BLaER1 treated with 17β-estradiol and CSF1 and Interleukin-3, amounts not matched to agents 10 nM and 100 nM (cell line): ENCODE data around the gene ING5.

Experiments used
- H3K27ac ChIP-seq, 11 experiments: shearing (Covaris generic); formaldehyde crosslinking; 2 replicates each; pipeline ENCODE4 v1.8.1; 2022
- H3K27me3 ChIP-seq, 11 experiments: shearing (Covaris generic); formaldehyde crosslinking; 2 replicates each; pipeline ENCODE4 v1.8.1; 2022
- H3K36me3 ChIP-seq, 11 experiments: shearing (Covaris generic); formaldehyde crosslinking; 2 replicates each; pipeline ENCODE4 v1.8.1; 2022
- H3K4me1 ChIP-seq, 10 experiments: shearing (Covaris generic); formaldehyde crosslinking; 2 replicates each; pipeline ENCODE4 v1.8.1; 2022
- H3K4me2 ChIP-seq, 11 experiments: shearing (Covaris generic); formaldehyde crosslinking; 2 replicates each; pipeline ENCODE4 v1.8.1; 2022
- H3K4me3 ChIP-seq, 10 experiments: shearing (Covaris generic); formaldehyde crosslinking; 2 replicates each; pipeline ENCODE4 v1.8.1; 2022
- H3K9ac ChIP-seq, 11 experiments: shearing (Covaris generic); formaldehyde crosslinking; 2 replicates each; pipeline ENCODE4 v1.8.1; 2022
- H3K9me3 ChIP-seq, 11 experiments: shearing (Covaris generic); formaldehyde crosslinking; replicated peaks in 1 of 11; 2 replicates each; pipeline ENCODE4 v1.8.1; 2022
- H4K20me1 ChIP-seq, 11 experiments: shearing (Covaris generic); formaldehyde crosslinking; 2 replicates each; pipeline ENCODE4 v1.8.1; 2022
- Cebpa-rat ChIP-seq, 11 experiments: shearing (Covaris generic); IDR thresholded peaks; 2 replicates each; pipeline ENCODE4 v1.8.1; 2022

Gene ING5

DNA sequence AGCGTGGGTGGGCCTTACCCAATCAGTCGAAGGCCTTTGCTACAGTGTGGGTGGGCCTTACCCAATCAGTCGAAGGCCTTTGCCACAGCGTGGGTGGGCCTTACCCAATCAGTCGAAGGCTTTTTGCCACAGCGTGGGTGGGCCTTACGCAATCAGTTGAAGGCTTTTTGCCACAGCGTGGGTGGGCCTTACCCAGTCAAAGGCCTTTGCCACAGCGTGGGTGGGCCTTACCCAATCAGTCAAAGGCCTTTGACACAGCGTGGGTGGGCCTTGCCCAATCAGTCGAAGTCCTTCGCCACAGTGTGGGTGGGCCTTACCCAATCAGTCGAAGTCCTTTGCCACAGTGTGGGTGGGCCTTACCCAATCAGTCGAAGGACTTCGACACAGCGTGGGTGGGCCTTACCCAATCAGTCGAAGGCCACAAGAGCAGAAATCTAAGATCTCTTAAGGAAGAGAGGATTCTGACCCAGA is 58.5 kb downstream of the ING5 start:
- H3K36me3 ChIP-seq, result peaks cover 29 to 55% (median 42%) of the 10 kb centered on the region in 11 experiments

DNA sequence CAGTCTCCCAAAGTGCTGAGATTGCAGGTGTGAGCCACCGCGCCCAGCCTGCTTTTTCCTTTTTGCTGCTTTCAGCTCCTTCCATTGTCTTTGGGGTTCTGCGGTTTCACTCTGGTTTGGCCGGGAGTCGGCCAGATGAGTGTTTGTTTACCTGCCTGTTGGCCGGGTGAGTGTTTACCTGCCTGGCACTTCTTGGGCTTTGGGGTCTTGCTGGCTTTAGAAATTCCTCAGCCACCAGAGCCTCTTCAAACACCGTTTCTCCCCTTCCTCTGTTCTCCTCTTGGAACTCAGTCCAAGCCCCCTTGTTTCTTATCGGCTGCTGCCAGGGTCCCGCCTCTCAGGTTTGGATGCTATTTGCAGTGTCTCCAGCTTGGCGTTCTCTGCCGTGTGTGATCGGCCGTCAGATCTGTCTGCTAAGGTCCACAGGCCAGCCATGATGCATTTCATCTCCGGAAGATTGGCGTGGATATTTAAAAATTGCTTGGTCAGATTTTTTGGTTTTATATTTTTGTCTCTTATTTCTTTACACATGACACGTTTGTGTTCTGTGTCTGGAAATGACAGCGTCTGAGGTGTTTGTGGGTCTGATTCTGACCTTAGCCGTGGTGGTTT is 60.6 kb downstream of the ING5 start:
- no peak for TF ChIP-seq Cebpa-rat (IDR thresholded peaks at IDR 0.05)
- peaks cover 37 to 62% (median 51%) of the 10 kb centered on the region in 10 experiments for H3K4me1 ChIP-seq
- H3K4me2 ChIP-seq, result peak overlapping the region in 9 of 11 experiments; percentile 28 to 85 (median 81); a peak in 14 of 22 replicates
- peak overlapping the region in 9 of 11 experiments; percentile 1 to 76 (median 67); a peak in 9 of 22 replicates for H3K9ac ChIP-seq
- peaks cover 4 to 8% (median 5%) of the 10 kb centered on the region in 11 experiments; a peak in 16 of 22 replicates for H3K9me3 ChIP-seq
- H3K36me3 ChIP-seq, result peaks cover 9 to 35% (median 21%) of the 10 kb centered on the region in 11 experiments; a peak in 20 of 22 replicates
- H3K4me3 ChIP-seq, result no peak overlapping the region
- H3K27ac ChIP-seq, result peak overlapping the region in 9 of 11 experiments; percentile 66 to 88 (median 83); a peak in 17 of 22 replicates
- H3K27me3 ChIP-seq, result no peaks in the 10 kb centered on the region
- no peaks in the 10 kb centered on the region for H4K20me1 ChIP-seq

More for the DNA sequence above, 58.5 kb downstream of the ING5 start:
- Histone ChIP-seq H3K27ac (0 out of 22 replicates have a peak overlapping the region, but pooled peaks of 3 of the 11 experiments have one; percentile 29 to 88 (median 35)), H4K20me1 (no peaks in the 10 kb centered on the region), H3K9me3 (peaks cover 4 to 8% (median 5%) of the 10 kb centered on the region in 11 experiments; a peak in 16 of 22 replicates), H3K27me3 (no peaks in the 10 kb centered on the region), H3K4me1 (peaks cover 37 to 62% (median 51%) of the 10 kb centered on the region in 10 experiments), H3K4me2 (no peak overlapping the region; a peak in 1 of 22 replicates), H3K9ac (no peak overlapping the region), H3K4me3 (no peak overlapping the region)
- peak in 2 of 11 experiments; percentile 46 to 48; a peak in 2 of 22 replicates for TF ChIP-seq Cebpa-rat (IDR thresholded peaks at IDR 0.05)

DNA sequence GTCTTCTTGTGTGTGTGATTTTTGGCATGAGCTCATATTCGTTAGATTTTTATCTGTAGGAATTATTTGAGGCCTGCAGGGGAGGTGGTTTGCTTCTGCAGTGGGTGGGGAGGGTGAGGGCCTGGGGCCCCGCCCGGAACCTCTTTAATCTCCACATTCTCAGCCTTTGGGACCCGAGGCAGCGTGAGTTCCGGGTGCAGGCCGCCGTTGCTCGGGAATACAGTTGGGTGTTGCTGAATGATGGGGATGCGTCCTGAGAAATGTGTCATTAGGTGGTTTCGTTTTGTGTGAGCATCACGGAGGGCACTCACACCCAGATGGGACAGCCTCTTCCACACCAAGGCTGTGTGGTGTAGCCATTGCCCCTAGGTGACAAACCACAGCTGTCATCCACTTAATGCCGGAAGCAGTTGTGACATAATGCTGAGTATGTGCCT is 61.1 kb downstream of the ING5 start:
- H3K4me1 ChIP-seq, result peaks cover 37 to 67% (median 51%) of the 10 kb centered on the region in 10 experiments
- no peaks in the 10 kb centered on the region for H3K27me3 ChIP-seq
- no peak overlapping the region for H3K4me3 ChIP-seq
- H3K36me3 ChIP-seq, result peaks cover 8 to 29% (median 18%) of the 10 kb centered on the region in 11 experiments; a peak in 19 of 22 replicates
- H4K20me1 ChIP-seq, result no peaks in the 10 kb centered on the region
- TF ChIP-seq Cebpa-rat (IDR thresholded peaks at IDR 0.05), result no peak
- peak overlapping the region in 10 of 11 experiments; percentile 48 to 88 (median 81); a peak in 17 of 22 replicates for H3K27ac ChIP-seq
- peaks cover 4 to 8% (median 5%) of the 10 kb centered on the region in 11 experiments; a peak in 16 of 22 replicates for H3K9me3 ChIP-seq
- peak overlapping the region; percentile 67 to 85 (median 82); a peak in 19 of 22 replicates for H3K4me2 ChIP-seq
- peak overlapping the region in 9 of 11 experiments; percentile 49 to 76 (median 67); a peak in 13 of 22 replicates for H3K9ac ChIP-seq

DNA sequence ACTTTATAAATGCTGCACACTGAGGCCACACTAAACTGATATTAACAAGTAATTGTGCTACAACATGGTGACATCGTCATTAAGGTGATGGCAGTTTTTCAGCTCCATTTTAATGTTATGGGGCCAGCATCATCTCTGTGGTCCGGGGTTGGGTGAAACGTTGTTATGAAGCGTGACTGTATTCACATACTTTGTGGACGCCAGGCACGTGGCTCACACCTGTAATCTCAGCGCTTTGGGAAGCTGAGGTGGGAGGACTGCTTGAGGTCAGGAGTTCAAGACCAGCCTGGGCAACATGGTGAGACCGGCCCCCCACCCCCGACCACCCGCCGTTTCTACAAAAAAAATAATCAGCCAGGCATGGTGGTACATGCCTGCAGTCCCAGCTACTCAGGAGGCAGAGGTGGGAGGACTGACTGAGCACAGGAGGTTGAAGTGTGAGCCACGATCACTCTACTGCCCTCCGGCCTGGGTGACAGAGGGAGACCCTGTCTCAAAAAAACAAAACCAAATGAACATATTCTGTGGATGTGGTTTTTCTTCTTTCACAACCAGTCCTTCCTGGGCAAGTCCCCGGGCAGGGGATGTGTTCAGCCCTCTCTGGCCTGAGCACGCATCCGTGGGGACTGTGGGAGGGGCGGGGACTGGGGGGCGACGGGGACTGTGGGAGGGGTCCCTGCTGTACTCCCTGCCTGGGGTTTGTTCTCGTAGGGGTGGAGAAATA is 61.9 kb downstream of the ING5 start:
- peak overlapping the region; percentile 67 to 85 (median 82) for H3K4me2 ChIP-seq
- H3K27me3 ChIP-seq, result no peaks in the 10 kb centered on the region
- H3K4me3 ChIP-seq, result peak overlapping the region in 2 of 10 experiments; percentile 23 to 44; a peak in 5 of 20 replicates
- H3K27ac ChIP-seq, result peak overlapping the region in 10 of 11 experiments; percentile 64 to 88 (median 81); a peak in 19 of 22 replicates
- H3K9ac ChIP-seq, result peak overlapping the region; percentile 3 to 76 (median 65); a peak in 21 of 22 replicates
- H3K9me3 ChIP-seq, result peaks cover 4 to 8% (median 5%) of the 10 kb centered on the region in 11 experiments; a peak in 16 of 22 replicates
- H3K4me1 ChIP-seq, result peaks cover 37 to 72% (median 53%) of the 10 kb centered on the region in 10 experiments
- no peaks in the 10 kb centered on the region for H4K20me1 ChIP-seq
- peaks cover 8 to 23% (median 16%) of the 10 kb centered on the region in 11 experiments; a peak in 19 of 22 replicates for H3K36me3 ChIP-seq
- no peak for TF ChIP-seq Cebpa-rat (IDR thresholded peaks at IDR 0.05)

DNA sequence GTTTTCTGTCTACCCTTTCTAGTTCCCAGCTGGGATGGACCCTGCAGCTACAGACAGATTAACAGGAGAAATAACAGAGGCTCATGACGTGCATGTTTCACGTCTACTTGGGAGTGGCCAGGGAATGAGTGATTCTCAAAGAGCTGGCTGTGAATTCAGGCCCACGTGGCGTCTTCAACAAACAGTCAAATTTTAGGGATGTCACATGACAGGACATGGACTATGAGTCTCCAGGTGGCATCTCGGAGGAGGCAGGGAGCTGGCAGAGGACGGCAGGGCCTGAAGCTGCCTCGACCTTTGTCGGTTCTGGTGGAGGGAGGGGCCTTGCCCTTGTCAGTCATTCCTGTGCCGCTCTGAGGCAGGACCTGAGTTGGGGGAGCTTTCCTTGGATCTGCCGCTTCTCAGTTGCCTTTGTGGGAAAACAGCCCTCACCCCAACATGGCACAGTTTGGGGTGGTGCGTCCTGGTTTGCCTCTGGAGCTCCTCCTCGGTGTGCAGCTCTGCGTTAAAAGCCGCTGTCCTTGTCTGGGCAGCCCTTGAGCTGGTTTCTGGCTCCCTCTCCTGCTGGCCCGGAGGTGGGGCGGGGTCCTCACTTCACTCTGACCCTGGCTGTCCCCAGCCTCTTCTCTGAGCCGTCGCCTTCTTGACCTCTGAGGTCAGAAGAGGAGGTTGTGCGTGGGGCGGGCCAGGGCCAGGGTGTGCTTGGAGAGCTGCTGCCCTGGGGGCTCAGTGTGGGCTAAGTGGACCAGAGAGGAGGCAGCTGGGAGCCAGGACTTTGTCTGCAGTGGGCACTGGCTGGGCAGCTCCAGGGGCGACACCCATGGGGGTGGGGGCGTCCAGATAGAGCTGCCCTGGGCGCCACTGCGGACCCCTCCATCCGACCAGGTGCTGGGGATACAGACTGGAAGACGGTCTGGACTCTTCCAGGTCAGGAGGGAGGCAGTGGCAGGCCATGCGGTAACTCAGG is 62.7 kb downstream of the ING5 start:
- Histone ChIP-seq H4K20me1 (no peaks in the 10 kb centered on the region), H3K4me2 (peak overlapping the region; percentile 67 to 85 (median 82)), H3K27ac (peak overlapping the region; percentile 9 to 88 (median 79); a peak in 21 of 22 replicates), H3K4me1 (peaks cover 32 to 72% (median 56%) of the 10 kb centered on the region in 10 experiments), H3K27me3 (no peaks in the 10 kb centered on the region), H3K36me3 (peaks cover 8 to 20% (median 15%) of the 10 kb centered on the region in 11 experiments; a peak in 19 of 22 replicates), H3K4me3 (no peak overlapping the region; a peak in 1 of 20 replicates), H3K9me3 (peaks cover 4 to 8% (median 5%) of the 10 kb centered on the region in 11 experiments; a peak in 16 of 22 replicates), H3K9ac (peak overlapping the region; percentile 31 to 76 (median 63); a peak in 21 of 22 replicates)
- TF ChIP-seq Cebpa-rat (IDR thresholded peaks at IDR 0.05), result no peak

DNA sequence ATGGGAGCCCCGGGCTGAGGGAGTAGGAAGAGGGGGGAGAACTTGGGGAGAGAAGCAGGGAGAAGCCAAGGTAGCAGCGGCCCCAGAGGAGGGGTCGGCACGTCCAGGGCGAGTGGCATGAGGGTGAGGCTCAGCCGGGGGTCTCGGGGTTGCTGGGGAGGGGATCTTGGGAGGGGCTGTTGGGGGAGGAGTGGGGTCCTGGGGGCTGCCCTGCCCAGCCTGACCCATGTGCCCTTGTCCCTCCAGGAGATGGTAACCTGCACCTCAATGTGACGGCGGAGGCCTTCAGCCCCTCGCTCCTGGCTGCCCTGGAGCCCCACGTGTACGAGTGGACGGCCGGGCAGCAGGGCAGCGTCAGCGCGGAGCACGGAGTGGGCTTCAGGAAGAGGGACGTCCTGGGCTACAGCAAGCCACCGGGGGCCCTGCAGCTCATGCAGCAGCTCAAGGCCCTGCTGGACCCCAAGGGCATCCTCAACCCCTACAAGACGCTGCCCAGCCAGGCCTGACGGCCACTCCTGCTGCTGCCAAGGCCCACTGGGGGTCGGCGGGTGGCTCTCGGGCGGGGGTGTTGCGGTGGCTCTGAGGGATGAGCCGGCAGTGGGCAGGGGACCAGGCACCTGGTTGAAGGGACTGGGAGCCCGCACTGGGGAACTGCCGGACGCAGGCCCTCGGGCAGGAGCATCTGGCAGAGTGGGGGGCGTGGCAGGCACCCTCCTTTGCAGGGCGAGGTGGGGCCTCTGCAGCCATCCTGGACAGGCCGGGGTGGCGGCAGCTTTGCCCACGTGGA is 65.8 kb downstream of the ING5 start:
- no peak overlapping the region for H3K4me3 ChIP-seq

DNA sequence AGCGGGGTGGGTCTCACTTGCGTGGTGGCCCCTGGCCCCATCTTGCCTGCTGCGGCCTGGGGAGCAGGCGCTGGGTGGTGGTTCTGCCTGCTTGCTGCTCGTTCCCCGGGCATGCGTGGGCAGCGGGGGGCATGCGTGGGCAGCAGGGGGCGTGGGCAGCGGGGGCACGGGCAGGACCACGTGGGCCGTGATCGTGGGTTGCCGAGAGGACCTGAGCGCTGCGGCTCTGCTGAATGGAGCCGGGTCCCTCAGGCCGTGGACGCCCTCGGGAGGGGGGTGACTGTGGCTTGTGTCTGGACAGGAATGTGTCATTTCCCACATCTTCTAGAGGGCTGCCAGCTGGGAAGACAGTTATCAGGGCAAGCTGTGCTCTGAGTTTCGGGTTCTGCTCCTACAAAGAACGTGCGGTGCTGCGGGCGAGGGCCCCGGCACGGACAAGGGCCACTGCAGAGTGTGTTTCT is 66.4 kb downstream of the ING5 start:
- H3K36me3 ChIP-seq, result peaks cover 0 to 6% (median 0%) of the 10 kb centered on the region in 11 experiments; a peak in 3 of 22 replicates
- H4K20me1 ChIP-seq, result no peaks in the 10 kb centered on the region
- TF ChIP-seq Cebpa-rat (IDR thresholded peaks at IDR 0.05), result no peak
- no peak overlapping the region for H3K4me3 ChIP-seq
- peak overlapping the region in 3 of 11 experiments; percentile 15 to 29 (median 26); a peak in 2 of 22 replicates for H3K9ac ChIP-seq
- H3K4me2 ChIP-seq, result peak overlapping the region in 3 of 11 experiments; percentile 18 to 46 (median 35); a peak in 6 of 22 replicates
- peaks cover 0 to 8% (median 0%) of the 10 kb centered on the region in 11 experiments; a peak in 2 of 22 replicates for H3K27me3 ChIP-seq
- H3K27ac ChIP-seq, result peak overlapping the region in 7 of 11 experiments; percentile 16 to 91 (median 40); a peak in 9 of 22 replicates
- no peaks in the 10 kb centered on the region for H3K9me3 ChIP-seq
- H3K4me1 ChIP-seq, result peaks cover 54 to 77% (median 68%) of the 10 kb centered on the region in 10 experiments

More for the DNA sequence above, 65.8 kb downstream of the ING5 start:
- Histone ChIP-seq H3K9ac (peak overlapping the region in 2 of 11 experiments; percentile 15 to 17; a peak in 2 of 22 replicates), H3K4me1 (peaks cover 55 to 77% (median 68%) of the 10 kb centered on the region in 10 experiments), H3K27me3 (peaks cover 0 to 2% (median 0%) of the 10 kb centered on the region in 11 experiments; a peak in 2 of 22 replicates), H3K4me2 (peak overlapping the region in 3 of 11 experiments; percentile 4 to 35 (median 18); a peak in 2 of 22 replicates), H3K36me3 (peaks cover 0 to 6% (median 0%) of the 10 kb centered on the region in 11 experiments; a peak in 3 of 22 replicates), H3K27ac (peak overlapping the region in 6 of 11 experiments; percentile 7 to 91 (median 38); a peak in 7 of 22 replicates), H4K20me1 (no peaks in the 10 kb centered on the region), H3K9me3 (no peaks in the 10 kb centered on the region)
- TF ChIP-seq Cebpa-rat (IDR thresholded peaks at IDR 0.05), result no peak
